Smooth muscle cell (in vitro differentiated cells): ENCODE measurements around the gene SON. TPM values are rescaled to one million over a fixed set of nuclear protein-coding genes. Genes with fewer than 3 reads are reported as not detected.

Source experiments
- DNase-seq: peaks from one replicate; lab custom pipeline; 2025; ENCODE audit not compliant: unreplicated experiment; lab: John Stamatoyannopoulos, UW
- H2AFZ ChIP-seq: fragments of 200-600 bp; sonication (generic); 2 replicates; pipeline ENCODE4 v1.6.0; 2016; ENCODE audit warnings: antibody characterized with exemption, low read depth, mild to moderate bottlenecking
- H3F3A ChIP-seq: fragments of 200-600 bp; sonication (generic); 2 replicates; pipeline ENCODE4 v1.6.0; 2017; ENCODE audit warnings: antibody characterized with exemption, low read depth
- H3K27ac ChIP-seq: fragments of 200-600 bp; sonication (generic); 2 replicates; pipeline ENCODE4 v1.5.1; 2016; ENCODE audit warnings: low read depth, mild to moderate bottlenecking
- H3K27me3 ChIP-seq: fragments of 200-600 bp; sonication (generic); 2 replicates; pipeline ENCODE4 v1.6.1; 2016; ENCODE audit warnings: low read depth, mild to moderate bottlenecking
- H3K36me3 ChIP-seq: fragments of 200-600 bp; sonication (generic); 2 replicates; pipeline ENCODE4 v1.5.1; 2016; ENCODE audit warnings: low read depth
- H3K4me1 ChIP-seq: fragments of 200-600 bp; sonication (generic); 2 replicates; pipeline ENCODE4 v1.5.1; 2016; ENCODE audit warnings: low read depth
- H3K4me2 ChIP-seq: fragments of 200-600 bp; sonication (generic); 2 replicates; pipeline ENCODE4 v1.6.0; 2016; ENCODE audit warnings: mild to moderate bottlenecking
- H3K4me3 ChIP-seq: fragments of 200-600 bp; sonication (generic); 2 replicates; pipeline ENCODE4 v1.5.1; 2016; ENCODE audit warnings: mild to moderate bottlenecking
- H3K79me2 ChIP-seq: fragments of 200-600 bp; sonication (generic); 2 replicates; pipeline ENCODE4 v1.6.0; 2016; ENCODE audit warnings: low read depth, mild to moderate bottlenecking
- H3K9ac ChIP-seq: fragments of 200-600 bp; sonication (generic); 2 replicates; pipeline ENCODE4 v1.6.0; 2016; ENCODE audit warnings: low read depth
- H3K9me3 ChIP-seq: fragments of 200-600 bp; sonication (generic); replicated peaks from 2 replicates; pipeline ENCODE4 v1.5.1; 2016; ENCODE audit warnings: low read depth
- H4K20me1 ChIP-seq: fragments of 200-600 bp; sonication (generic); 2 replicates; pipeline ENCODE4 v1.6.0; 2016; ENCODE audit warnings: low read depth
- CTCF ChIP-seq: fragments of 200-600 bp; sonication (generic); IDR thresholded peaks from 2 replicates; pipeline ENCODE4 v1.5.1; 2017; ENCODE audit warnings: borderline replicate concordance, mild to moderate bottlenecking, antibody characterized with exemption; ENCODE audit not compliant: insufficient read depth, poor library complexity, severe bottlenecking
- WGBS: methylation state at CpG from one replicate; pipeline ENCODE4 v1.1.7; 2016; ENCODE audit warnings: low lambda C conversion rate; 5-methylcytosine and 5-hydroxymethylcytosine counted together
- polyA plus RNA-seq: library from polyadenylated mRNA; unstranded; fragments of >200 nt; fragmentation: Nextera tagmentation; extraction: Ambion mirVana; gene quantifications from 2 replicates; pipeline ENCODE4 v1.2.1, GENCODE V29; 2016
- total RNA-seq: library from RNA; depleted of rRNA; stranded (reverse); fragments of >200 nt; gene quantifications from 2 replicates; pipeline ENCODE4 v1.2.3, GENCODE V29; 2014

The SON gene
- total and polyA plus RNA-seq, 2 experiments from 2014 or later, result 164 to 286 TPM

GRCh38 chr21:33522297-33522952 is 20.4 kb upstream of the SON start:
- TF ChIP-seq CTCF, result no peak
- no peaks in the 10 kb centered on the region for H4K20me1 ChIP-seq
- no peak overlapping the region for H3K4me3 ChIP-seq
- H3F3A ChIP-seq, result no peaks in the 10 kb centered on the region
- H2AFZ ChIP-seq, result no peak overlapping the region
- WGBS, result 78% methylated on average over 5 of the region's 5 CpGs
- no peak for DNase-seq
- H3K4me1 ChIP-seq, result no peaks in the 10 kb centered on the region
- H3K36me3 ChIP-seq, result peaks cover 10% of the 10 kb centered on the region
- no peaks in the 10 kb centered on the region for H3K79me2 ChIP-seq
- H3K9ac ChIP-seq, result no peak overlapping the region
- H3K9me3 ChIP-seq, result no peaks in the 10 kb centered on the region
- H3K4me2 ChIP-seq, result no peak overlapping the region
- H3K27me3 ChIP-seq, result no peaks in the 10 kb centered on the region
- H3K27ac ChIP-seq, result no peak overlapping the region

DNA sequence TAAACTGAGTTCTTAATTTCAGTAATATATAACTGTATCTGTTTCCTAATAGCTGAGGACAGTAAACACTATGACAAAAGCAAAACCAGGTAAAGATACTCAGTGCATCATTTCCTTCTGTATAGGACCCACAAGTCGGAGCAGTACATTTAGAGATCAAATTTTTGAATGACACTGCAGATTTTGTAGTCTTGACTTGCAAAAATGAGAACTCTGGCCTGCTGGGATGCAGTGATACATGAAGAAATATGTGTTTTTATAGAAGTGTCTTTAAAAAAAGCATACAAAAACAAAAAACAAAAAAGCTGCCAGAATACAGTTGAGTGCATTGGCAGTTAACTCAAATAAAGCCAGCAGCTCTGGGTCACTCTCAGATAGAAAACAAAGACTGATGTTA is 19.9 kb upstream of the SON start:
- Histone ChIP-seq H3K4me2 (no peak overlapping the region), H3K9me3 (no peaks in the 10 kb centered on the region), H3K27me3 (no peaks in the 10 kb centered on the region), H3K9ac (no peak overlapping the region), H3K79me2 (no peaks in the 10 kb centered on the region), H3K4me1 (no peaks in the 10 kb centered on the region), H3F3A (no peaks in the 10 kb centered on the region), H3K36me3 (peaks cover 15% of the 10 kb centered on the region), H4K20me1 (no peaks in the 10 kb centered on the region), H3K4me3 (no peak overlapping the region), H3K27ac (no peak overlapping the region), H2AFZ (no peak overlapping the region)
- 96% methylated on average over 1 of the region's 1 CpG for WGBS
- no peak for TF ChIP-seq CTCF
- no peak for DNase-seq

DNA sequence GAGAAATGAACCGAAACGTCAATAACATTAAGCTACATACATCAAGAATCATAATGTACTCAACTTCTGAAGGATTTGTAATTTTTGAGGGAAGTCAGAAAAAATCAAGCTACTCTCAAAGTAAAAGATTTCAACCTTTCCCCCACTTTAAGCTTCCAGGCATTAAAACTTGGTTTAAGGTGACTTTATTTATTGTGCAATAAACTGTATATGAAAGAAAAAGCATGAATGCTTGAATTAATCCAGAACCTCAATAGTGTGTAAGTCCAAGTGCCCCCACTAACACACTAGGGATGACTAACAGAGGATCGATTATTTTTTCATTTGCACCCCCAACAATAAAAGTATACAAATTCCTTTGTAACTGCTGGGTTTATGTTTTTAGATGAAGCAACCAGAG is 11.8 kb upstream of the SON start:
- DNase-seq, result no peak
- Histone ChIP-seq H3K79me2 (no peaks in the 10 kb centered on the region), H3K4me3 (no peak overlapping the region), H3K9me3 (no peaks in the 10 kb centered on the region), H3F3A (no peaks in the 10 kb centered on the region), H3K27ac (no peak overlapping the region), H3K27me3 (no peaks in the 10 kb centered on the region), H2AFZ (no peak overlapping the region), H3K4me2 (no peak overlapping the region), H3K36me3 (peaks cover 38% of the 10 kb centered on the region), H3K4me1 (no peaks in the 10 kb centered on the region), H4K20me1 (no peaks in the 10 kb centered on the region), H3K9ac (no peak overlapping the region)
- 97% methylated on average over 3 of the region's 3 CpGs for WGBS
- TF ChIP-seq CTCF, result no peak

- no peaks in the 10 kb centered on the region for H4K20me1 ChIP-seq
- no peak overlapping the region for H3K27ac ChIP-seq
- H3K27me3 ChIP-seq, result no peaks in the 10 kb centered on the region
- no peak for TF ChIP-seq CTCF
- H3K36me3 ChIP-seq, result peaks cover 14% of the 10 kb centered on the region
- DNase-seq, result no peak
- peaks cover 12% of the 10 kb centered on the region for H3K4me1 ChIP-seq
- WGBS, result 98% methylated on average over 2 of the region's 2 CpGs
- H3K79me2 ChIP-seq, result peaks cover 30% of the 10 kb centered on the region
- H2AFZ ChIP-seq, result no peak overlapping the region
- no peak overlapping the region for H3K4me3 ChIP-seq
- no peak overlapping the region for H3K4me2 ChIP-seq
- H3F3A ChIP-seq, result peaks cover 7% of the 10 kb centered on the region
- no peak overlapping the region for H3K9ac ChIP-seq
- no peaks in the 10 kb centered on the region for H3K9me3 ChIP-seq
Observed at GRCh38 chr21:33537212-33537611, 5.6 kb upstream of the SON start.
